GM12873 (cell line): ENCODE measurements around the gene PLA2G12A.

Experiments
- TF ChIP-seq, protein P1 (sequence below): IDR thresholded peaks from 2 replicates; pipeline ENCODE4 v1.5.1; 2012; ENCODE audit warnings: low read depth, mild to moderate bottlenecking, moderate library complexity, low read length, control low read depth; ENCODE audit not compliant: insufficient read depth; ENCODE audit errors: missing control alignments

PLA2G12A gene

DNA sequence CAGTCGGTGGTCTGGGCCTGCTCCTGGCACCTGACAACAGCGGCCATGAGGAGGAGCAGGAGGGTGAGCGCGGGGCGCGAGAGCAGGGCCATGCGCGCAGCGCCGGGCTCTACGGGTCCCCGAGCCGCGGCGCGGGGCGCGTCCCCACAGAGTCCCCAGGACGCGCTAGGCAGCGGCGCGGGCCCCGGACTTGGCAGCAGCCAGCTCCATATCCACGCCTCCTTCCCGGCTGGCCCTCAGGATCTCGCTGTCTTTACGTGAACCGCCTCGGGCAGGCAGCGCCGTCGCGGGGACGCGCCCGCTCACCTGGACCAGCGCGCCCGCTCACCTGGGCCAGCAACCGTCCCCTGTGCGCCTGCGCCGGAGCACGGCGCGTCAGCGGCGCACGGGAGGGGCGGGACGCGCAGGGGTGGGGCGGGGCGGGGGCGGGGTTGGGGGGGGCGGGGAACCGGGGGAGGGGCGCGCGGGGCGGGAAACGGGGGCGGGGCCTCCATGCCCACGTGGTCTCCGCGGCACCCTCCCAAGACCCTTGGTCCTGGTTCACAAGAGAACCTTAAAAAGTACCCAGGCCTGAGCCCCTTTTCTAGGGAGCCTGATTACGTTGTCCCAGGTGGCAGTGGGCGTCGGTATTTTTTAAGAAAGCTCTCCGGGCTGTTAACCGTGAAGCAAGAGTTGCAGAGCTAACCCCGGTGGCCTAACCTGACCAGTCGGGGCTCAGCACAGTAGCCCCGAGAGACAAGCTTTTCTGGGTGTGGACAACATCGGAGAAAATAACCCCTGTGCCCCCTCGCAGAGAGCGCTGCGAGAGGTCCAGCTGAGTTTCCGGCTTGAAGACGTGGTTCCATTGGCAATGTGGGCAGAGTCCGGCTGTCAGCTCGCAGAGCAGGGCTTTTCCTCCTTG lies at the start of gene PLA2G12A:
Gene PLA2G12A, minus strand, starts transcription at position 353 of the 901 bp plus-strand sequence. Its CDS starts 261 bp downstream, at position 92.
- TF ChIP-seq, protein P1, sequence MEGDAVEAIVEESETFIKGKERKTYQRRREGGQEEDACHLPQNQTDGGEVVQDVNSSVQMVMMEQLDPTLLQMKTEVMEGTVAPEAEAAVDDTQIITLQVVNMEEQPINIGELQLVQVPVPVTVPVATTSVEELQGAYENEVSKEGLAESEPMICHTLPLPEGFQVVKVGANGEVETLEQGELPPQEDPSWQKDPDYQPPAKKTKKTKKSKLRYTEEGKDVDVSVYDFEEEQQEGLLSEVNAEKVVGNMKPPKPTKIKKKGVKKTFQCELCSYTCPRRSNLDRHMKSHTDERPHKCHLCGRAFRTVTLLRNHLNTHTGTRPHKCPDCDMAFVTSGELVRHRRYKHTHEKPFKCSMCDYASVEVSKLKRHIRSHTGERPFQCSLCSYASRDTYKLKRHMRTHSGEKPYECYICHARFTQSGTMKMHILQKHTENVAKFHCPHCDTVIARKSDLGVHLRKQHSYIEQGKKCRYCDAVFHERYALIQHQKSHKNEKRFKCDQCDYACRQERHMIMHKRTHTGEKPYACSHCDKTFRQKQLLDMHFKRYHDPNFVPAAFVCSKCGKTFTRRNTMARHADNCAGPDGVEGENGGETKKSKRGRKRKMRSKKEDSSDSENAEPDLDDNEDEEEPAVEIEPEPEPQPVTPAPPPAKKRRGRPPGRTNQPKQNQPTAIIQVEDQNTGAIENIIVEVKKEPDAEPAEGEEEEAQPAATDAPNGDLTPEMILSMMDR, result no peak

DNA sequence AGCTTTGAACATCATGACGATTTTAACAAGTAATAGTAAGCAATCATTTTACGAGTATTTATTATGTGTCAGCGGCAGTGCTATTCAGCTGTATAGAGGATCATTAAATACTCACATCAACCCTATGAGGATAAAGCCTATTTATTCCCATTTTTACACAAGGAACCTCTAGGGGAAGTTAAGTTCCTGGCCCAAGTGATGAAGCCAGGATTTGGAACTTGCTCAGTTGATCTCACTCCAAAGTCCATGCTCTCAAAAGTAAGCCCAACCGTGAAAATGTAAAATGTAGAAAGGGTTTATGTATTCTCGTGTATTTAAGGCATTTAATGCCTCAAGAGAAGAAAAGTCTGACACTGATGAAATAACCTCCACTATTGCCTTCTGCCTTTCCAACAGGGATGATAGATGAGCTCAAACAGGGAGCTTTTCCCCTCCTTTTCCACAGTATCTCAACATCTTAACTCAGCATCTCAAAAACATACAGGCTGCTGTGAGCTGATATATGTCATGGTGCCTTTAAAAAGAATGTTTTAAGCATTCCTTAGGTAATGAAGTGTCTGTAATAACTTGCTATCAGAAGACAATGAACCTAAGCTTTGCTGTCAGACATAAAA lies 35.0 kb upstream of the PLA2G12A start:
- TF ChIP-seq, protein P1, result no peak

DNA sequence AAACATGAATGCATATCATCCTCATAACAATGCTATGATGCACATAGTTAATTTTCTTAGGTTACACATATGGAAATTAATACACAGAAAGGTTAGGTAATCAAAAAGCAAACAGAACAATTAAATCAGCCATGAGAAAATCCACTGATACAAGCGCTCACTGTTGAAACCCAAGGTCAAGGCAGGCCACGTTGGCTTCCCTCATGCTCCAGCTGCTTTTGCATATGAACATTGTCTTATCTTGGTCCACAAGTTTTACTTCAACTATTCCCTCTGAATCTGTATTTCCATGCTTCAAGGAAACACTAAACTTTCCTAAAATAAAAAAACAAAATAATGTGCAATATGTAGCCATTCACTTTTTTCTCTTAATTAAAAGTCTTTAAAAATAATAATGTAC lies 34.5 kb upstream of the PLA2G12A start:
- TF ChIP-seq, protein P1, result no peak

DNA sequence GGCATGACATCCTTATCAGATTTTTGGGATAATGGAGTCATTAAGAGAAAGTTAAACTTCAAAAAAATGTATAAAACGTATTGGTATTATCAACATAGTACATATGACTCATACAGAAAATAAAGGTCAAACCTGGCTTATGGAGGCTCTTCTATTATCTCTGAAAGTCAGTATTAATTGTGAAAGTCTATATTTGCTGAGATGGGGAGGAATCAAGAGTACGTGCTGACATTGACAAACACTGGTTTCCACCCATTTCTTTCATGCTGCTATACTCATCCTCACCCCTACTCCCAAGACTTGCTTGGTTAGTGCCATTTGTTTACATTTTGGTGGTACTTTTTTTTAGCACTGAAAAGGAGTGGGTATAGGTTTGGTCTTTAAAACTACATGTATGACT lies 30.8 kb upstream of the PLA2G12A start:
- TF ChIP-seq, protein P1, result no peak

DNA sequence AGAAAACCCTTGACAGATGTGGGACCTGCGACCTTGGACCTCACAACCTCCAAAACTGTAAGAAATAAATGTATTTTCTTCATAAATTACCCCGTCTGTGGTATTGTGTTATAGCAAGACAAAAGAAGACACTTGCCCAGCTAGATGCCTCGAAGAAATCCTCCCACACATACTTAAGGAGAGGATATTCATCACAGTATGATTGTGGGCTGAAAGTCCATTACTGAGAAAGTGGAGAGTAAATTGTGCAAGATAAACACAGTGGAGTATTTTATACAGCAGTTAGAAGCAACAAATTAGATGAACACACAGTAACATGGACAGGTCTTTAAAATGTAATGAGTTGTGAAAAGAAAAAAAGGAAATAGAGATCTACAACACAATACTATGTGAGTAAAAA lies 25.8 kb upstream of the PLA2G12A start:
- TF ChIP-seq, protein P1, result no peak

DNA sequence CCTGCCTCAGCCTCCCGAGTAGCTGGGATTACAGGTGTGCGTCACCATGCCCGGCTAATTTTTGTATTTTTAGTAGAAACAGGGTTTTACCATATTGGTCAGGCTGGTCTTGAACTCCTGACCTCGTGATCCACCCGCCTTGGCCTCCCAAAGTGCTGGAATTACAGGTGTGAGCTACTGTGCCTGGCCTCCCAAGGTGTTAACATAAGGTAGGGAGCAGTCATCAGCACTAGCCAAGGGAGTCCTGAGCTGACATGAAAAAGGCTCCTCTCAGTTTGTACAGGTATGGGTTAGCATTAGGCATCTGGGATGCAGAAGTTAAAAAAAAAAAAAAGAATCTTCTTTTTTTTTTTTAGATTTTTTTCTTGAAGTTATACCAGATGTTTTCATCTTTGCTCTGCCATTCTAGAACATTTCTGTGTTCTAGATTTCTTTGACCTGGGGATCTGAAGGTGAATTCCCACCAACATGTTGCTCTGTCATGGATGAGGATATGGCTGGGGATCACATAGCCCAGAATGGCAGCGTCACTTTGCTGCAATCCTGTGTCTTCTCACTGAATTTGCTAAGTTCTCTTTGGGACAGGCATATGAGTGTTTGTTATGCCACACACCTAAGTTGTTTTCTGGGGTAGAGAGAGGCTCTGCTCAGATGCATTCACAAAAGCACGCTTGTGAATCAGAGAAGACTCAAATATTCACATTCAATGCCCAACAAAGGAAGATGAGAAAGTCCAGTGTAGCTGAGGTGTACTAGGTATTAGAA lies 24.4 kb upstream of the PLA2G12A start:
- TF ChIP-seq, protein P1, result no peak

DNA sequence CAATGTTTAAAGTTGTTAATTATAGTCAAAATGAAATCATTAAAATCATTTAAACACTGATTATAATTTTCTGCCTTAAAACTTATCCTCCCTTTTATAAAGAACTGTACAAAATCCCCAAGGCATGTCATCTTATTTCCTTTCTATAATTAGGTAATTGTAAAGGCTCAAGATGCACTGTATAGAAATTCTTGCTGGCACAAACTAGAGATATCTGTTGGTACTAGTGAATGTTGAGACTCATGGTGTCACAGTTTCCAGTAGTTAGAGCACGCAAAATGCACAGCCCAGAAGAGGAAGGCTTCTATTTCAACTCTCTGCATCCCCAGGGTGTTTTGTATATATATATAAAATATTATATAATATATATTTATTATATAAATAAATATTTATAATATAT lies 22.7 kb upstream of the PLA2G12A start:
- TF ChIP-seq, protein P1, result no peak
